ENCODE data around the gene KCNF1.

The KCNF1 gene

DNA sequence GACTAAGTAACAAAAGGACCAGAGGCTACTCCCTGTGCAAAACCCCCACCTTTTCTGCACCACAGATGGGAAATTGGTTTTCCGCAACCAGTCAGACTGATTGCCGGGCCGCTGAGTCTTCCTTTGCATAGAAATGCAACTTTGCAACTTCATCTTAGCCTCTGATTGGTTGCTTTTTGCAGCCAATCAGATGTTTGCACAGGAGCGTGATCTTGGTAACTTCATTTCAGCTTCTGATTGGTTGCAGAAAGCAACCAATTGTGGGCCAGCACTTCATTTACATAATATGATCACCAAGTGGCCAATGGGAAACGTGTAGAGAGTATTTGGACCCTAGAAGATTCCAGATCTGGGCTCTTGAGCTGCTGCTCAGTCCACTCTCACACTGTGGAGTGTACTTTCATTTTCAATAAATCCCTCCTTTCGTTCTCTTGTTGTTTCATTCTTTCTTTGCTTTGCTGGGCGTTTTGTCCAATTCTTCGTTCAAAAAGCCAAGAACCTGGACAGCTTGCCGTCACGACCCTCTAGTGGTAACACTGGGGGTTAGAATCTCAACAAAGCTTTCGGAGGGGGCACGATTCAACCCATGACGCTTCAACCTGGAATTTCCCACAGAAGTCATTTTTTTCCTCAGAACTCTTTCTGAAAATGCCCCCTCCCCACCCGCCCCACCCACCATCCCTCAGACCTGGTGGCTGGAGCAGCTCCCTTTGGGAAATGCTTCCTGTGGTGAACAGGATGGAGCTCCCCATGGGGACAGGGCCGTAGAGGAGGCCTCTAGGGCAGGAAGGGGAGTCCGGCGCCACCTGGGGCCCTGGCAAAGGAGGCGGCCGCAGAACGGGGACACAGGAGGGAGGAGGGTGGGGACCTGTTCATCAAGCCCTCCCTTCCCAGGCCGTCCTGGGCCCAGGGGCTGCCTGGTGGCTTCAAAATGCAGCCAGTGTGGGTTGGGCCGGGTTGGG lies 31.8 kb upstream of the KCNF1 start:
- no peak for DNase-seq (ENCODE audit: low read depth)

DNA sequence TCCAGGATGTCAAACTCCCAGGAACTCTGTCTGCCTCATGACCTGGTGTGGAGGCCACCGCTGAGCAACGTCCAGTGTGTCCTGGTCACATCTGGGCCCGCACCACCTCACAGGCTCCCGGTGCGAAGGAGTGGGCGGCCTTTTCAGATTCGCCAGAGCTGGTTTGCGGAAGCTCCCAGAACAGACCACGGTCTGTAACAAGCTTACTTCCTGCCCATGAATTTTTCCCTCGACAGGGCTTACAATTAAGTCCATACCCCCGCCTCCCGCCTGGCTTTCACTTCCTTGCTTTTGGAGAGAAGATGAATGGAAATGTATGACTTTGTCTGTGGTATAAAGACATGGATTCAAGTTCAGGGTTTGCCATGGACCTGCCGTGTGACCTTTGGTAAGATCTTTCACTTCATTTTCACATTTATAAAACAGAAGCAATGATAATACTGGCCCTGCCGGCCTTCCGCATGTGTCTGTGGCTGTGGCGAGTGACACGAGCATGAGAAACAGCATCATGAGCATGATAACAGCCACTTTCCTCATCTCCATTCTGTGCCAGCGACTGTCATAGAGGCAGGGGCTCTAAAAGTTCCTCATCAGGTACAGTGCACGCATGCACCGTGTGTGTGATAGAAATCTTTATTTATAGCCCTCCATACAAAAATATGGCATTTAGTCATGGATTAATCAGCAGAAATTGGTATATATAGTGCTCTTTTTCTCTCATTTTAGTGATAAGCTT lies 31.0 kb upstream of the KCNF1 start:
- peak; percentile 9 for DNase-seq (ENCODE audit: low read depth)

DNA sequence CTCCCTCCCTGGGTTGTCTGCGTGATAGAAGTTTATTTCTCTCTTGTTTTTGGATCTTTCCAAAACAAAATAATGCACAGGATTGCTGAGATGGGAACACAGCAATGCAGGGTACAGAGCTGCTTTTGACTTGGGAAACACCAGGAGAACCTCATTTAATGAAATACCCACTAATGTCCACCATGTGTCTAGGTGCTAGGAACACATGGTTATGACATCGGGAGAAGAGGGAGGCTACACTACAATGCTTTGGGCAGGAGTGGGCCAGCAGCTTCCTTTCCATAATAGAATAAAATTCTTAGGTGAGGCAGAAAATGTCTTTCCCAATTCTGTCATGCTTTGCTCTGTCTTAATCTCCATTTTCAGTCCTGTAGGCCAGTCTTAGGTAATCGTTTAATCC lies 29.2 kb upstream of the KCNF1 start:
- DNase-seq (ENCODE audit: low read depth) = no peak

DNA sequence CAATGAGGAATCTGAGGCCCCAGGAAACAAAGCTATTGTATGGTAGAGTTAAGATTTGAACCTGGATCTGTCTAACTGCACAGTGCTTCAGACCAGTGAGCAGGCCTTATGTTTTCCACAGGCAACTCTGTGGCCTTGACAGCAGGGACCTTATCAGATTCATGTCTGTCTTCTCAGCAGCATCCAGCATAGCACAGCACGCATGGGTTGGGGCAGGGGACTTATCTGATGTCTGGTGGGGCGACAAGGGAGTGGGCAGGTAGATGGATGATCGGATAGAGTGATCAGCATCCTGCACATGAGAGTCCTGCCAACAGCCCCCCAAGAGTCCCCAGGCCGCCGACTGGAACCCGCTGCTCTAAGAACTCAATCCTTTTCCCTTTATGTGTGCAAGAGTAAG lies 28.7 kb upstream of the KCNF1 start:
- no peak for DNase-seq (ENCODE audit: low read depth)

DNA sequence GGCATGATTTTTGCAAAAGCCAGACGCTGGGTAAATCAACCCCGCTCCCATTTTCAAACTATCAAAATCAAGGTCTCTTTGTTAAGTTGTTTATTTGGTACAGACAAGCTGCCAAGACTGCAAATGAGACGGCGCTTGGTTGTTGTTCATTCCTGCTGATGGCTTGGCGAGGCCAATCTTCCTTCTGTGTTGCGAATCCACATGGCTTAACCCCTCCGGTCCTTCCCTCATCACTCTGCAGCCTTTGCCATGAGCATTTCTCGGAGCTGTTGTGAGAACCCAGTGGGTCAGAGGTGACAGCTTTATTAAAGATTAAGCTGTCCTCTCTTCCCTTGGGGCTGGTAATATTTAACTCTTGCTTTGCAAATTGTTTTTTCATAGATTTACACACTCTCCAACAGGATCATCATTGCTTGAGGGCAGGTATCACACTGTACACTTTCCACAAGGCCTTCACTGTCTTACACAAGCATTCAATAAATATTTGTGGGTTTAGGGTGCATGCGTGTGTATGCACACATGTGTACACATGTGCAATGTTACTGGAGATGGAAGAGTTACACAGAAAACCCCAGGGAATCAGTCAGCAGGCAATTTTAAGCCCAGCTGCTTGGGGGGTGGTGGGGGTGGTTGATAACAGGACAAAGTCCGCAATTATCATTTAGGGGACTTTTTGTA lies 27.8 kb upstream of the KCNF1 start:
- DNase-seq (ENCODE audit: low read depth) = no peak

DNA sequence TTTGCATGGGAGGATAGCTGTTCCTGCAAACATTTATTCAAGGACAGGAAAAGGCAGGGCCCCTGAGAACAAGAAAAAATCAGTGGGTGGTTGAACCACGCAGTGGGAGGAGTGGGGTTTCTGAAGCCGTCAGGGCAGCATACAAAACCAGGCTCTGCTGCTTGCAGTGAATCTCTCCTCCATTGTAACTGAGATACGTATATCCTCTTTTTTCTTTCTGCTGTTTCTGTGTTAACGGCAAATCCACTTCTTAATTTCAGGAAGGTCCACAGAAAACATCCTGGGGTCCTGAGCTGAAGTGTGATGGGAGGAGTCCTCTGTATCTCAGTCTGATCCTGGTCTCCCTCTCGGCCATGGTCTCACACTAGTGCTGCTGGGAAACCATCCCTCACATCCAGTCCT lies 27.2 kb upstream of the KCNF1 start:
- DNase-seq (ENCODE audit: low read depth) = no peak

DNA sequence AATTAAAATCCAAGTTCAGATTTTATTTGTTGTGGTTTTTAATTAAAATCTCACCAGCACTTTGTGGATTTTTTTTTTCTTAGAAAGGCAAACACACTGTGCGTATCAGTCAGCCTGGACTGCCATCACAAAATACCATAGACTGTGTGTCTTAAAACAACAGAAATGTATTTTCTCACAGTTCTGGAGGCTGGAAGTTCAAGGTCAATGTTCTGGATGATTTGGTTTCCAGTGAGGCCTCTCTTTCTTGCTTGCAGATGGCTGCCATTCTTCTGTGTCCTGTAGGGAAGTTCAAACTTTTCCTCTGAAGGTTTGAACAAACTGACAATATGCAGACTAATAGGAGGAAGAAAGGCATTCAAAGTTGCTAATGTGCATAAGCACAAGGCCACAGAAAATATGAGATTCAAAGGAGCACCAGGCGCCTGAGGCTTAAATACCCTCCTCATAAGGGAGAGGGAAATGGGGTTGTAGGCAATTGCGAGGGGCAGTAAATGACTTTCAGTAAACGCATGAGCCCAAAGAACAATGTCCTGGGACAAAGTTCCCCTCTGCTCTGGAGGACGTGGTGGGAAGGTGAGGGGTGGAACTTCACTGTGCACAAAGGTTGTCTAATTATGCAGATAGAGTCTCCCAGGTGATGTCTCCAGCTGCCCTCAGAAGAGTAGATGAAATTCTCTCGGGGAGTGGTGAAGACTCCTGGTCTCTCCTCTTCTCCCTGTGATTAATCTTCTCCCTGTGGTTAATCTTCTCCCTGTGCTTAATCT lies 26.5 kb upstream of the KCNF1 start:
- DNase-seq (ENCODE audit: low read depth) = no peak

DNA sequence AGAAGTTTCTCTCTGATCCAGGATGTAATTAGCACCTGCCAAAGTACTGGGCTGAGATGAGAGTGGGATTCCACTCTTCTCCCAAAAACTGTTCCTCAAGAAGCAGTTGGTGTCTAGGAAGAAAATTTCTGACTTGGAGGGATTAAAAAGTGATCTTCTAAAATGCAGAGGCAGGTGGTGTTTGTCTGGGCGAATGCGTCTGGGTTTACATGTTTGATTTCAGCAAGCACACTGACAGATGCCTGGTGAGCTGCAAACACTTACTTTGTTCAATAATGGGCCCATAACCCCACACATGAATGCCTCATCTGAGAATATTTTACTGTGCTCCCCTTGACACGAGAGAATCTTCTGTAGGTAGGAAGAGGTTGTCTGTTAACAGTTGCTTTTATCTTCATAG lies 24.3 kb upstream of the KCNF1 start:
- no peak for DNase-seq (ENCODE audit: low read depth)

DNA sequence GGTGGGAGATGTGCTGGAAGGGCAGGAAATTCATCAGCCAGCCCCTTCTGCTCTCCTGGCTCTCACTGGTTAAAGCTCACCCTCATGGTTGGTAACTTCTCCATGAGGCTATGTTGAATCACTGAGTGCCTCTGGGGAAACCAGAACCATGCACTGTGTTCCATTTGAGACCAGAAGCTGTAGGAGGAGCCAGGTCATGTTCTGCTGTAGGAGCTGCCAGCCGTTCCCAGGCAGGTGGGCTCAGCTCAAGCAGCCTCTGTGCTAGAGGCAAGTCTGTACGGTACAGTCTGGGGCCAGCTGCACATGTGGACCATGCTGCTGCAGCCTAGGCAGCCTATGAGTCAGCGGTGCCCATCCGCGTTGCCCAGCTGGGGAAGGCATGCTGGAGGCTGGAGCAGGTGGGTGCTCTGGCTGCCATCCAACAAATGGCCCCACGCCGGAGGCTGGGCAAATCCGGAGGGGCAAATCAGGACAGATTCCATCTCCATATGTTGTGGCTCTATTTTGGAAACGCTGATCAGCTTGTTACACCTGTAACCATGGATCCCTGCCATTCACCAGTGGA lies 22.0 kb upstream of the KCNF1 start:
- no peak for DNase-seq (ENCODE audit: low read depth)

DNA sequence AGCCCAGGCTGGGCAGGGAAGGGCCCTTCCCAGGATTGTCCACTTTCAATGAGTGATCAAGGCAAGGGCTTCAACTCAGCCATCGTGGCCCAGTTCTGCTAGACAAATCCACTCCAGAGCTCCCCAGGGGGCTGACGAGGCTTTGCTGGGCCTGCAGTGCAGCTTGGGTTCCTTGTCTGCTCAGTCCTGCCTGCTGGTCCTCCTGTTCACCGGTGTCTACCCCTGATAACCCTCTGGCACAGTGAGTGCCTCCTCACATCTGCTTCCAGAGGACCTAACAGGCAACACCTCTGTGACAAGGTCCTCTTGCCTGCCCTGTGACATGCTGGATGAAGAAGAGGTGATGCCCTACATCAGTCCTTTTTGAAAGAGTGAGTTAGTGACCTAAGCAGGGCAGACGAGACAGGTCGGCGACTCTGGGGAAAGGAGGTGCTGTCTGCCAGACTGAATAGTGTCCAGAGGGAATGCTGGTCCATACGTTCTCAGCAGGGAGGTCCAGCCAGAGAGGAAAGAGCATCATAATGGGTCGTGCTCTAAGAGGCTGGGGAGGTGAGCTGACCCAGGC lies 20.9 kb upstream of the KCNF1 start:
- no peak for DNase-seq (ENCODE audit: low read depth)

DNA sequence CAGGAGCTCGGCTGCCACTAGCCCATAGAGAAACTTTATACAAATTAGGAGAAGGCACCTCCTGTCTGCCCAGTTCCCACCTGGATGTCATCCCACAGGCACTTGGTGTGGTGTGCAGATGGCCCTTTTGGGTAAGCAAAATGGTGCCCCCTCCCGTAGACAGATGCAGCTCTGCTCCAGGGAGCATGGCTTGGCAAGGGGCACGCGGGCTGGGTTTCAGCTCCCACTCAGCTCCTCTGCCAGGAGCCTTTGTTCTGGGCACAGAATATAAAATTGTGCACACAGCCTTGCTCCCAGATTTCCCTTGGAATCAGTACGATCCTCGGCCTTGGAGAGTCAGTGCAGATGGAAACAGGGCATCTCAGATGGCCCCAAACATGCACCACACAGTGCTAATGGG lies 20.3 kb upstream of the KCNF1 start:
- DNase-seq (ENCODE audit: low read depth) = no peak

DNA sequence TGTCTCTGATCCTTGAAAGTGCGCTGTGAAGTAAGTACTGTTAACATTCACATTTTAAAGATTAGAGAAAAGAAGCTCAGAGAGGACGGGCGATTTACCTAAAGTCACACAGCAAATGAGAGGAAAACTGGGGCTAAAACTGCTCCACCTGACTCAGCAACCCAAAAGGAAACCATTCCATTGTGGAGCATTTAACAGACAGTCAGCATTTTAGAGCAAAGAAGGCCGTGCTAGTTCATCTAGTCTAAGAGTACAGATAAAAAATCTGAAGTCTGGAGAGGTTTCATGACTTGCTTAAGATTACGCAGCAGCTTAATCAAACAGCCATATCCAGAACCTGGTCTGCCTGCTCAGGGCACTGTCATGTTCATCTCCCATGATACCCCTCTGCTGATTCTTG lies 19.9 kb upstream of the KCNF1 start:
- no peak for DNase-seq (ENCODE audit: low read depth)

DNA sequence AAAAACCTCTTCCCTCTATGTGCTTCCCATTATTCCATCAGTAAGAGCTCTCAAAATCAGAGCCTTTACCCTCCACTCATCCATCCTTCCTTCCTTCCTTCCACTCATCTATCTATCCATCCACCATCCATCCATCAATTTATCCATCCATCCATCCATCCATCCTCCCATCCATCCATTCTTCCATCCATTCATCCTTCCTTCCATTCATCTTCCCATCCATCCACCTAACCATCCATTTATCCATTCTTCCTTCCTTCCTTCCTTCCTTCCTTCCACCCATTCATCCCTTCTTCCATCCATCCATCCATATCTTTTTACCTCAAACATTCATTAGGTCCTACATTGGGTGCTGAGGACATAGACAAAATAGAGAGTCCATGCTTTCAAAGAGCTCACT lies 19.4 kb upstream of the KCNF1 start:
- no peak for DNase-seq (ENCODE audit: low read depth)

DNA sequence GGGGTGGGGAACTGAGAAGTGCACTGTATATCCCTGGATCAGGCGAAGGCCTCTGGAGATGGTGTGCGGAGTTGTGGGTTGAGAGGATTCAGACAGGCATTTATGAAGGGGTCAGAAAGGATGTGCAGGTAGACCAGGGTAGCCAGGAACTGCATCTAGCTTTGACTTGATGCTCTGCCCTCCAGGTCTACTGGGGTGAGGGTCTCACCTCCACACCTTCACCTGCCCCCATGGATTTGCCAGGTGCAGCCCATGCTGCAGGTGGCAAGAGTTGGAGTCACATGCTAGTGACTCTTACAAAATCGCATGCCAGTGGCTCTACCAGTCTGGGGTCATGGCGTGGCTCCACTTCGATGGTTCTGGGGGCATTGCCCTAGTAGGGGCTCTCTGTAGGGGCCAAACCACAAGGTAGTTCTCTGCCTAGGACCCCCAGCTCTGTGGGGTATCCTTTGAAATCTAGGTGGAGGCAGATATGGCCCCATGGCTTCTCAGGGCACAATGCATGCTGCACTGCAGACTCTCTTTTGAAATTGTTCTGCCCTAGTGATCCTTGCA lies 18.9 kb upstream of the KCNF1 start:
- DNase-seq (ENCODE audit: low read depth) = no peak

DNA sequence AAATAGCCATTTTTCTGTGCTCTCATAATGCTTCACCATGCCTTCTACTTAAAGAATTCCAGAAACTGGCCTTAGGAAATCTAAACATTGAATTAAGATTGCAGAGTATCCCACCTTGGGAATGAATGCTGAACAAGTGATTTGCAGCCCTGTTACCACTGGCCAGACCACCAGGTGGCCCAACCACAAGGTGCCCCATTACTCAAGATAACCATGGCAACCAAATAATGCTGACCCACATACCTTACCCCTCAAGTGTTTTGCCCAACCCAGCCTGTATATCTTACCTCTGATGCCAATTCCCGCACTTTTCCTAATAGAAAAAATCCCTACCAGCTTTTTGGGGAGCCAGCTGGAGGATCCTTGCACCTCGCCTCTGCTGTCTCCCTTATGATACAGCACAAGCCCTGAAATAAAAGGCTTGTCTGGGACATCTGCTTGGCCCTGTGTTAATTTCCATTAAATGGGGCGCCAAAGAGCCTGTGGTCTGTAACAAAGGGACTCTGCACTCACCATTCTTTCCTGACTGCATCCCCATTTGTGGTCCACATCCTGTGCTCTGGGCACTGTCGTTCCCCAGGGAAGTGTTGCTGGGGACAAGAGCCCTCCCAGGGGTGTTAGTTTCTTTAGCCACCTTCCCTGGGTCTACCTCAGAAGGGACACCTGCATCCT lies 17.3 kb upstream of the KCNF1 start:
- DNase-seq (ENCODE audit: low read depth) = no peak

DNA sequence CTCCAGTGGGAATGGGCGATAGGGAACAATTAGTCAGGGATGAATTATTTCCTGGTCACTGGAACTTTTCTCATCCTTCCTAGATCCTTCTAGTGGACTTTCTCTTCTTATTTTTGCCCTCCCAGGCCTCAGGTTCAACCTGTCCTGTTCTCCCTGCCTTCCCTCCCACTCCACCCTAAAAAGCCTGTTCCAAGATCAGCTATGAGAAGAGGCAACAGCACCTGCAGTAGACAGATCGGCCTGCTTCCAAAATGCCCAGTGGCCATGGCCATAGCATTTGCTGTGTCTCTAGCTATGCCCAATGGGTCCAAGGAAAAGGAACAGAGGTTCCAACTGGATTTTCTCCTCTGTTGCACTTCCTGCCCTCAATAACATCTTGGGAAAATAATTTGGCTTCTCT lies 16.5 kb upstream of the KCNF1 start:
- no peak for DNase-seq (ENCODE audit: low read depth)

DNA sequence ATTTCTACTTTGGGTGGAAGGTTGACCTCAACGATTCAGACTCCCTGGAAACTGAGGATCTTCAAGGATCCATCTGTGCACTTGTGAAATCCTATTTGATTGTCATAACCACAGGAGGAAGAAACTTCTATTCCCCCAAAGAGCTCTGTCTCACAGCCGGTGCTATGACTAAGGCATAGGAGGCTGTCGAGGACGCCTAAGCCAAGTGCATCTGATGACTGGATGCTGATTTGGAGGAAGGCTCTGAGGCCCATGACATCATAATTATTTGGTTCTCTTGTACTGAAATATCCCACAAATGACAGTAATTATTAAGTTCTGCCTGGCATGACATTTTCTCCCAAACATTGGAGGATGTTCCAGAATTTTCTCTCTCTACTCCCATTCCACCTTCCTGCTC lies 13.8 kb upstream of the KCNF1 start:
- DNase-seq (ENCODE audit: low read depth) = no peak

DNA sequence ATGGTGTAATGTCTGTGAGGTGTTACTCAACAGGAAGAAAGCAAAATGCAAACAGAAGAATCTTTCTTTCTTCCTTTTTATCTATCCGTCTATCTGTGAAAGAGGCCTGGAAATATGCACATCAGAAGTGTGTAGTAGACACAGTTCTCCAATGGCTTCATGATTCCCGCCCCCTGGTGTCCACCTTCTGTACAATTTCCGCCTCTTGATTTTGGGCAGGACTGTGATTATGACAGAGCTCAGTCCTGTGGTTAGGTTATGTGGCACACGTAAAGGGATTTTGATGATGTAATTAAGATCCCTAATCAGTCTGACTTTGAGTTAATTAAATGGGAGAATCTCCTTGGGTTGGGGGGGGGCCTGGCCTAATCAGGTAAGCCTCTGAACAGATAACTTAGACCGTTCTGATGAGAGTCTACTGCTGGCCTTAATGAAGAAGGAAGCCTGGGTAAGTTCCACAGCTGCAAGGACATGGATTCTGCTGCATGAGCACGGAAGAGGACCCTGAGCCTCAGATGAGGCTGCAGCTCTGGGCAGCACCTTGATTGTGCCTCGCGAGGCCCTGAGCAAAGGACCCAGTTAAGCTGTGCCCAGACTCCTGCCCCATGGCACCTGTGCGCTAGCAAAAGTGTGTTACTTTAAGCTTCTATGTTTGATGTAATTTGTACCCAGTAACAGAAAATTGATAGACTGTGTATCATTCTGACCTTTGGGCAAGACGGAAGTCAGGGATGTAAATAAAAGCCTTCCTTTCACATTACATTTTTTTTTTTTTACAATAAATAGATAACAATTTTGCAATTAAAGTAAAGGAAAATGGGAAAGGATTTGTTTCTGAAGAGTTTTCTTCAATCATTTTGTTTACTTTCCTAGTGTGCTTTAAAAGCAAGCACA lies 11.3 kb upstream of the KCNF1 start:
- peak; percentile 20 for DNase-seq (ENCODE audit: low read depth)
